GM21737 (cell line): ENCODE results near the gene RPP30.
"Not testable (repeated sequence)": the region's sequence is repeated elsewhere in the genome, so short reads cannot be mapped to it uniquely, and the experiment has no call there.

ENCODE experiments used
- ATAC-seq: cut with Tn5 transposase; IDR thresholded peaks from one replicate; pipeline ENCODE4 v1.9.1; 2021; ENCODE audit warnings: mild to moderate bottlenecking, moderate library complexity; ENCODE audit not compliant: unreplicated experiment

RPP30 gene

GRCh38 chr10:90939116-90939515 lies 67.3 kb downstream of the RPP30 start:
- no peak for ATAC-seq

DNA sequence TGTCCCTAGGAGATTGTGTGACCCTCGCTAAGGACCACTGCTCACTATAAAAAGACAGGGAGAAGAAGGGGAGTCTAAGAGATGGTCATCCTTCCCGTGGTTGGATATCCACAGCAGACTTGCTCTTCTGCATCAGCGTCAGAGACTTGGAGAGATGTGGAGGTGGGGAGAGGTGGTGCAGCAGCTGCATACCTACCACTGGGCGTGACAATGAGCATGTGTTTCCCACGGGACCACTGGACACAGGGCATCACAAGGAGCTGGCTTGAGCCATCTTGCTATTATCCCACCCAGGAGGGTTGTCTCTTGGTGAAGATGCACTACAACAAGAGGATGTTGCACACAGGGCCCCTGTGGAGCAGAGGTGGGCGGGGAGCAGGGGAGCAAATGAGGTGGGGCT lies 67.9 kb downstream of the RPP30 start:
- ATAC-seq: no peak

DNA sequence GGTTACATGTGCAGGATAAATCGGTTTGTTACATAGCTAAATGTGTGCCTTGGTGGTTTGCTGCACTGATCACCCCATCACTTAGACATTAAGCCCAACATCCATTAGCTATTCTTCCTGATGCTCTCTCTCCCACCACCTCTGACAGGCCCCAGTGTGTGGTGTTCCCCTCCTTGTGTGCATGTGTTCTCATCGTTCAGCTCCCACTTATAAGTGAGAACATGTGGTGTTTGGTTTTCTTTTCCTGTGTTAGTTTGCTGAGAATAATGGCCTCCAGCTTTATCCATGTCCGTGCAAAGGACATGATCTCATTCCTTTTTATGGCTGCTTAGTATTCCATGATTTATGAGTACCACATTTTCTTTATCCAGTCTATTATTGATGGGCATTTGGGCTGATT lies 71.2 kb downstream of the RPP30 start:
- not testable (repeated sequence) for ATAC-seq

DNA sequence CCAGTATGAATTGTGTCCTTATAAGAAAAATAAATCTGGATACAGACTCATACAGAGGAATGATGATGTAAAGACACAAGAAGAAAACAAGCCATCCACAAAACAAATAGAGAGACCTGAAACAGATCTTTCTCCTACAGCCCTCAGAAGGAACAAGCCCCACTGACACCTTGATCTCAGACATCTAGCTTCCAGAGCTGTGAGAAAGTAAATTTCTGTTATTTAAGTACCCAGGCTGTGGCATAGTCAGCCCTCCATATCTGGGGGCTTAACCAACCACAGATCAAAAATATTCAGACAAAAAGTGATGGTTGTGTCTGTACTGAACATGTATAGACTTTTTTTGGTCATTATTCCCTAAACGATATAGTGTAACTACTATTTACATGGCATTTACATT lies 73.0 kb downstream of the RPP30 start:
- ATAC-seq: no peak

GRCh38 chr10:90945491-90946070 lies 73.8 kb downstream of the RPP30 start:
- no peak for ATAC-seq

DNA sequence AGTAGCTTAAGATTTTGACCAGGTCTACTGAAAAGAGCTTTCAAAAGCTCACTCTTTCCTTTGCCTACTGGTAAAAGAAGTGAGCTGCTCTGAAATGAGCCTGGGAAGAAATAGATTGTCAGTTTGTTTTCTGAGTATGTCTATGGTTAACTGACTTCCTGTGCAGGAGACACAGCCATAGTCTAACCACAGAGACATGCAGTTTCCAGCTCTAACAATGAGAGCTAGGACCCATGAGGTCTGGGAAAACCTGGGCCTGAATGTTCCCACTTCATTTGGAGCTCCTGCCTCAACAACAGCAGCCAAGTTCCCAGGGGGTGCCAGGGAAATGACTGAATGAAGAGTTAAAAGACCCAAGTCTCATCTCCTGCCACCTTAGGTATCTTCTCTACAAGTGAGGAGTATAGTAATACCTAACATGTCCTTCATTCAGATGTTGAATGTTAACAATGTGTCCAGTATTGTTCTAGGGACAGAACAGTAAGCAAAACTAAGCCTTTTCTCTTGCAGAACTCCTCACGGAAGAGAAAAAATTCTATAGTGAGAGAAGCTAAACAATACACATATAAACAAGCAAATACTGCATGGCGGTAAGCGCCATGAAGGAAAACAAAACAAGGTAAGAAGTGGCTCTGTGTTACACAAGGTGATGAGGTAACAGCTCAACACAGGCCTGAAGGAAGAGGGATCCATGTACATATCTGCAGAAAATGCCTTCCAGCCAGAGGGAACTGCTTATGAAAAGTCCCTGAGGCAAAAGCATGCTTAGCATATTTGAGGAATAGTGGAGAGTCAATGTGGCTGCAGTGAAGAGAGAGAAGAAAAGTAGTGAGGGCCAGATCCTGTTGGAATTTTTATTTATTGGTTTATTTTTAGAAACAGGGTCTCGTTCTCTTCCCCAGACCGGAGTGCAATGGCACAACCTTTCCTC lies 75.5 kb downstream of the RPP30 start:
- no peak for ATAC-seq
